ENCODE data around the gene MEIS2.
"Not testable (repeated sequence)": the region's sequence is repeated elsewhere in the genome, so short reads cannot be mapped to it uniquely, and the experiment has no call there.

MEIS2 gene

DNA sequence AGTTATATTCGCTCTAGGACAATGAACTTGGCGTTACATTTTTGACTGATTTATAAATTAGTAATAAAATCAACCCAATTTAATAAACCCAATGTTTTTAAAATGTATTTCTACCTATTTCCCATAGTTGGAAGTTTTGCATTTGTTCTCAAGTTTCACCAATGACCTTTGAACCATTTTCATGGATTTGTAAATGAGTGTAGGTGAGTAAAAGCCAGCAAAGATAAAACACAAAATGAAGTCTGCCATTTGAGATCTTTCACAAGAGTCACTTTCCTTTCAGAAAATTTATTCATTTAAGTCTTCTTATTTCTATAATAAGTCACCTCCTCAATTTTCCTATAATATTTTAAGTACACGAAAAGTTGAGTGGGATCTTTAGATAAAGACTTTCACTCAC is 92.1 kb downstream of the MEIS2 start:
- Histone ChIP-seq H3K4me3 (no peak overlapping the region), H3K27me3 (ENCODE audit: low read depth) (no peaks in the 10 kb centered on the region), H3K9me3 (no peaks in the 10 kb centered on the region), H3K36me3 (replicated peaks) (peaks cover 3% of the 10 kb centered on the region), H3K4me1 (no peaks in the 10 kb centered on the region)
- in situ Hi-C loops (cut with MboI; ENCODE audit: low sequenced_read_pairs), result no loop called here
- DNase-seq (ENCODE audit: low spot score in 2 of 2), result no peak

- Histone ChIP-seq H3K27me3 (ENCODE audit: low read depth) (no peaks in the 10 kb centered on the region), H3K36me3 (replicated peaks) (peaks cover 3% of the 10 kb centered on the region), H3K4me1 (no peaks in the 10 kb centered on the region), H3K4me3 (no peak overlapping the region), H3K9me3 (no peaks in the 10 kb centered on the region)
- in situ Hi-C loops (cut with MboI; ENCODE audit: low sequenced_read_pairs), result no loop called here
- no peak for DNase-seq (ENCODE audit: low spot score in 2 of 2)
These were observed 93.0 kb downstream of the MEIS2 start for GRCh38 chr15:37007301-37007700.

- Histone ChIP-seq H3K4me3 (no peak overlapping the region), H3K4me1 (no peaks in the 10 kb centered on the region), H3K9me3 (no peaks in the 10 kb centered on the region), H3K36me3 (replicated peaks) (peaks cover 3% of the 10 kb centered on the region), H3K27me3 (ENCODE audit: low read depth) (no peaks in the 10 kb centered on the region)
- DNase-seq (ENCODE audit: low spot score in 2 of 2), result no peak
- in situ Hi-C loops (cut with MboI; ENCODE audit: low sequenced_read_pairs), result no loop called here
These were observed 95.2 kb downstream of the MEIS2 start for GRCh38 chr15:37004981-37005735.

- Histone ChIP-seq H3K4me1 (no peaks in the 10 kb centered on the region), H3K4me3 (no peak overlapping the region), H3K9me3 (no peaks in the 10 kb centered on the region), H3K27me3 (ENCODE audit: low read depth) (no peaks in the 10 kb centered on the region), H3K36me3 (replicated peaks) (peaks cover 3% of the 10 kb centered on the region)
- in situ Hi-C loops (cut with MboI; ENCODE audit: low sequenced_read_pairs), result no loop called here
- no peak for DNase-seq (ENCODE audit: low spot score in 2 of 2)
These were observed 95.9 kb downstream of the MEIS2 start for GRCh38 chr15:37004373-37004869.

GRCh38 chr15:37002041-37002672 is 98.2 kb downstream of the MEIS2 start:
- H3K27me3 ChIP-seq (ENCODE audit: low read depth), result no peaks in the 10 kb centered on the region
- in situ Hi-C loops (cut with MboI; ENCODE audit: low sequenced_read_pairs), result no loop called here
- DNase-seq (ENCODE audit: low spot score in 2 of 2), result no peak
- no peaks in the 10 kb centered on the region for H3K9me3 ChIP-seq
- H3K4me1 ChIP-seq, result no peaks in the 10 kb centered on the region
- peaks cover 3% of the 10 kb centered on the region for H3K36me3 ChIP-seq (replicated peaks)
- H3K4me3 ChIP-seq, result no peak overlapping the region

DNA sequence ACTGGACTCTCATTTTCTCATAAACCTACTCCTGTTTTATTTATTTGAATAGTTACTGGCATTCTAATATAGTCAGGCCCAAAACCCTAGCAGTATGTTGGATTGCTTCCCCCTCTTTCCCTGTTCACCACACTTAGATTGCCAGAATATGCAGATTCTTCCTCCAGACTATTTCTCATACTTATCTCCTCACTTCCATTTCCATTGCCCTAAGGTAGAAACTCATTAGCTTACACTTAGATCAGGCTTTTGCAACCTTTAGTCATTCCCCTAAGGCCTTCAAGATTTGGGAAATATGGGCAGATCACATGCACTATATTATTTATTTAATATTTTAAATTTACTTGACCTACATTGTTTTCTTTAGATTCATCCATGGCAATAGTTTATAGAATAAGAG is 98.9 kb downstream of the MEIS2 start:
- DNase-seq (ENCODE audit: low spot score in 2 of 2), result no peak
- H3K4me1 ChIP-seq, result no peaks in the 10 kb centered on the region
- no peaks in the 10 kb centered on the region for H3K27me3 ChIP-seq (ENCODE audit: low read depth)
- no peak overlapping the region for H3K4me3 ChIP-seq
- in situ Hi-C loops (cut with MboI; ENCODE audit: low sequenced_read_pairs), result no loop called here
- H3K9me3 ChIP-seq, result no peaks in the 10 kb centered on the region
- peaks cover 3% of the 10 kb centered on the region; the same call in 1 of the 2 replicates for H3K36me3 ChIP-seq (replicated peaks)

DNA sequence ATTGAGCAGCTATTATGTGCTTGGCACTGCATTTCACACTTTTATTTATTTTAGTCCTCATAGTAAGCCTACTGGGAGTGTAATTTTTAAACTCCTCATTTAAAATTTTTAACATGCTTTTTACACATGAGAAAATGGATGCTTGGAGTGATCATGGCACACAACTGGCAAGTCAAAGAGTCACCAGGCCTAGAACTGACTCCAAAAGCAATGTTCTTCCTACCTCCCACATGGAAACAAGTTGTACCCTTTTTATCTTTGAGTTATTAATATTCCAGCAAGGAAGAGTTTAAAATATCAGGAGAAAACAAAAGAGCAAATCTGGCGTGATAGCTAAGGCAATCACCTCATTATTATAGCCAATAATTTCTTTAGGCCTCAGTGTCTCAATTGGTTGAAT is 100.6 kb downstream of the MEIS2 start:
- no peak for DNase-seq (ENCODE audit: low spot score in 2 of 2)
- Histone ChIP-seq H3K4me3 (no peak overlapping the region), H3K36me3 (replicated peaks) (no peaks in the 10 kb centered on the region; the same call in 1 of the 2 replicates), H3K27me3 (ENCODE audit: low read depth) (no peaks in the 10 kb centered on the region), H3K4me1 (no peaks in the 10 kb centered on the region), H3K9me3 (no peaks in the 10 kb centered on the region)
- in situ Hi-C loops (cut with MboI; ENCODE audit: low sequenced_read_pairs), result no loop called here

DNA sequence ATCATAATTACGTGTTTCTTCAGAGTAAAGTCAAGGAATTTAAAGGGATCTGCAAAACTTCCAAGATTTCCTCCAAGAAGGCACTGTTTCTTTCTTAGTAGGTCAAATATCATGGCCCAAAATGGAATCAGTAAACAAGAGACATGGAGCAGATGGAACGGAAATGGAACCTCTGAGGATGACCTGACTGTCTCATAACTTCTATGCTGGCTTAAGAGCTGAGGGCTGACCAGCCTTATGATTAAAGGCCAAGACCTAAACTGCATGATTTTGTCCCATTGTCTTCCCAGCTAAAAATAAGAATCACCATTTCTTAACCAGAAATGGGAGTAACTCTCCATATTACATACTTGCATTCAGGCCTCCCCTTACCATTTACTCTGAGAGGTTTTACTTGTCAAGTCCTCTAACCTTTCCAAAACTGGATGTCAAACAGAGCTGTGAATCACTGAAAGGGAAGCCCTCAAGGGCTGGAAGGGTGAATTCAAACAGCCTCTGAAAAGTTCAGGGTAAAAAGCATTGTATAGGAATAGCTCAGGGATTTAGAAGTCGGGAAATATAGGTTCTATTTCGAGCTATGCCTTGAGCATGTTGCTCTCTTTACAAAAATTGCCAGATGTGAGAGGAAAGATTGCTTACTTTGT is 103.7 kb downstream of the MEIS2 start:
- no peaks in the 10 kb centered on the region for H3K27me3 ChIP-seq (ENCODE audit: low read depth)
- no peak overlapping the region for H3K4me3 ChIP-seq
- no peaks in the 10 kb centered on the region for H3K9me3 ChIP-seq
- in situ Hi-C loops (cut with MboI; ENCODE audit: low sequenced_read_pairs), result no loop called here
- no peaks in the 10 kb centered on the region for H3K4me1 ChIP-seq
- H3K36me3 ChIP-seq (replicated peaks), result no peaks in the 10 kb centered on the region
- no peak for DNase-seq (ENCODE audit: low spot score in 2 of 2)

- H3K9me3 ChIP-seq, result no peaks in the 10 kb centered on the region
- no peak overlapping the region for H3K4me3 ChIP-seq
- in situ Hi-C loops (cut with MboI; ENCODE audit: low sequenced_read_pairs), result no loop called here
- no peaks in the 10 kb centered on the region for H3K4me1 ChIP-seq
- H3K27me3 ChIP-seq (ENCODE audit: low read depth), result no peaks in the 10 kb centered on the region
- no peak for DNase-seq (ENCODE audit: low spot score in 2 of 2)
- H3K36me3 ChIP-seq (replicated peaks), result no peaks in the 10 kb centered on the region
These were observed 104.2 kb downstream of the MEIS2 start for GRCh38 chr15:36996121-36996520.

- in situ Hi-C loops (cut with MboI; ENCODE audit: low sequenced_read_pairs), result no loop called here
- no peak for DNase-seq (ENCODE audit: low spot score in 2 of 2)
- Histone ChIP-seq H3K4me3 (no peak overlapping the region), H3K9me3 (no peaks in the 10 kb centered on the region), H3K4me1 (no peaks in the 10 kb centered on the region), H3K36me3 (replicated peaks) (no peaks in the 10 kb centered on the region), H3K27me3 (ENCODE audit: low read depth) (no peaks in the 10 kb centered on the region)
These were observed 105.6 kb downstream of the MEIS2 start for GRCh38 chr15:36994790-36995189.

- in situ Hi-C loops (cut with MboI; ENCODE audit: low sequenced_read_pairs), result no loop called here
- Histone ChIP-seq H3K27me3 (ENCODE audit: low read depth) (no peaks in the 10 kb centered on the region), H3K4me1 (no peaks in the 10 kb centered on the region), H3K4me3 (no peak overlapping the region), H3K36me3 (replicated peaks) (no peaks in the 10 kb centered on the region), H3K9me3 (no peaks in the 10 kb centered on the region)
- DNase-seq (ENCODE audit: low spot score in 2 of 2), result no peak
These were observed 107.9 kb downstream of the MEIS2 start for GRCh38 chr15:36992454-36992853.

DNA sequence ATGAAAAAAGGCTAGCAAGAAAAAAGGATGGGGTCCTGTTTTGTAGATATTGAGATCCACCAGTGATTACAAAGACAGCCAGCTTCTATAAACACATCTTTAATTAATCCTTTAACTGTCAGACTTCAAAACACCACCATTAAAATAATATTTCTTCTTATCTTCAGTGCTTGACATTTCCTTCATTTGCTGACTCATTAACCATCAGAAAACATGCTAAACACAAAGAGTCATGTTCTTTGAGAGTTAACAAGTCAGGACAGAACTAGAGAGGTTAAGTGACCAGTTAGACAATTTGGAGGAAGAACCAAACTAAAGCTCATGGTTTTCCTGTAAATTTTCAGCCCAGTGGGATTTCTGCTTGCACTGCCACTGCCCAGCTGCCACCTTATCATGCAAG is 111.4 kb downstream of the MEIS2 start:
- Histone ChIP-seq H3K36me3 (replicated peaks) (no peaks in the 10 kb centered on the region; the same call in 1 of the 2 replicates), H3K27me3 (ENCODE audit: low read depth) (no peaks in the 10 kb centered on the region)
- in situ Hi-C loops (cut with MboI; ENCODE audit: low sequenced_read_pairs), result no loop called here

DNA sequence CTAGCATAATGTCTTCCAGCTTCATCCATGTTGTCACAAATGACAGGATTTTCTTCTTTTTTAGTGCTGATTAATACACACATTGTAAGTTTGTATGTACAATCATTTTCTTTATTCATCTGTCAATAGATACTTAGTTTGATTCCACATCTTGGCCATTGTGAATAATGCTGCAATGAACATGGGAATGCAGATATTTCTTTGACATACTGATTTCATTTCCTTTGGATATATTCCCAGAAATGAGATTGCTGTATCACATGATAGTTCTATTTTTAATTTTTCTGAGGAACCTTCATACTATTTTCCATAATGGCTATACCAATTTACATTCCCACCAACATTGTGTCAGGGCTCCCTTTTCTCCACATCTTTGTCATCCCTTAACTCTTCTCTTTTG is 117.9 kb downstream of the MEIS2 start:
- no peaks in the 10 kb centered on the region for H3K9me3 ChIP-seq
- H3K36me3 ChIP-seq (replicated peaks), result no peaks in the 10 kb centered on the region; the same call in 1 of the 2 replicates
- peaks cover 11% of the 10 kb centered on the region for H3K4me1 ChIP-seq
- H3K27me3 ChIP-seq (ENCODE audit: low read depth), result no peaks in the 10 kb centered on the region
- H3K4me3 ChIP-seq, result no peak overlapping the region
- in situ Hi-C loops (cut with MboI; ENCODE audit: low sequenced_read_pairs), result no loop called here
- DNase-seq (ENCODE audit: low spot score in 2 of 2), result no peak

More for the DNA sequence above, 111.4 kb downstream of the MEIS2 start:
- DNase-seq (ENCODE audit: low spot score in 2 of 2), result no peak
- no peaks in the 10 kb centered on the region for H3K9me3 ChIP-seq
- no peak overlapping the region for H3K4me3 ChIP-seq
- no peaks in the 10 kb centered on the region for H3K4me1 ChIP-seq

DNA sequence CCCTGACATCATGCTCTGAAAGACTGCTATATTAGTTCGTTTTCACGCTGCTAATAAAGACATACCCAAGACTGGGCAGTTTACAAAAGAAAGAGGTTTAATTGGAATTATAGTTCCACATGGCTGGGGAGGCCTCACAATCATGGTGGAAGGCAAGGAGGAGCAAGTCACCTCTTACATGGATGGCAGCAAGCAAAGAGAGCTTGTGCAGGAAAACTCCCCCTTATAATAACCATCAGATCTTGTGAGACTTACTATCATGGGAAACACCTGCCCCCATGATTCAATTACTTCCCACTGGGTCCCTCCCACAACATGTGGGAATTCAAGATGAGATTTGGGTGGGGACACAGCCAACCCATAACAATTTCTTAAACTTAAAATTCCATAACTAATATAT is 120.1 kb downstream of the MEIS2 start:
- H3K9me3 ChIP-seq; H3K4me3 ChIP-seq; DNase-seq (ENCODE audit: low spot score in 2 of 2); H3K27me3 ChIP-seq (ENCODE audit: low read depth); in situ Hi-C loops (cut with MboI; ENCODE audit: low sequenced_read_pairs); H3K36me3 ChIP-seq (replicated peaks): not testable (repeated sequence)
- peaks cover 12% of the 10 kb centered on the region for H3K4me1 ChIP-seq
